HCT116 (cell line): ENCODE data around the gene MRPL37. TPM values are rescaled to one million over a fixed set of nuclear protein-coding genes. Genes with fewer than 3 reads are reported as not detected.

Experiments used
- ATAC-seq: fragments of 200-7000 bp; cut with Tn5 transposase; 2 replicates; pipeline ENCODE4 v1.9.1; 2020; ENCODE audit warnings: mild to moderate bottlenecking, moderate library complexity
- BruUV-seq: library from RNA; stranded (reverse); fragments of 400-500 nt; replicated peaks from 2 replicates; lab custom pipeline; 2021; lab: Mats Ljungman, UMichigan
- CTCF ChIA-PET: fragments of 300-600 bp; sonication (Branson Sonifier 250); formaldehyde crosslinking; loops from one replicate; lab custom pipeline; 2021; ENCODE audit warnings: antibody characterized with exemption; lab: Charles Lee
- POLR2A ChIA-PET: fragments of 300-600, 350-600 bp; sonication (Branson Sonifier 250); formaldehyde crosslinking; loops from one replicate; lab custom pipeline; 2021; ENCODE audit warnings: antibody characterized with exemption; lab: Charles Lee
- RAD21 ChIA-PET, 2 experiments: fragments of 300-600 bp; sonication (Branson Sonifier 250); formaldehyde crosslinking; loops; one replicate each; lab custom pipeline; 2023; ENCODE audit warnings: low total read pairs in 2 of 2; ENCODE audit not compliant: uncharacterized antibody in 2 of 2, unreplicated experiment in 2 of 2, low non-redundant PET in 1 of 2; lab: Charles Lee
- DNase-seq: peaks from one replicate; pipeline ENCODE4 v3.0.0-alpha.2; 2010; ENCODE audit warnings: low read depth, low spot score
- H2AFZ ChIP-seq: fragments of 200-600 bp; shearing (Covaris generic), sonication (generic); 2 replicates; pipeline ENCODE4 v1.6.1; 2017; ENCODE audit warnings: low read depth, mixed run types, mixed read lengths, antibody characterized with exemption, low read length; ENCODE audit not compliant: poor library complexity, severe bottlenecking
- H3K27ac ChIP-seq: 2 replicates; pipeline ENCODE4 v1.5.1; 2012; ENCODE audit warnings: low read depth, low read length
- H3K27me3 ChIP-seq: fragments of 200-600 bp; sonication (generic); 2 replicates; pipeline ENCODE4 v1.6.1; 2016; ENCODE audit warnings: mixed run types, low read length, mixed read lengths; ENCODE audit not compliant: insufficient read depth
- H3K36me3 ChIP-seq, 2 experiments: fragments of 200-500 bp in 1 of 2; fragments of 200-600 bp in 1 of 2; sonication (Bioruptor generic) in 1 of 2; sonication (generic) in 1 of 2; 2 replicates each; pipeline versions ENCODE4 v1.5.1 to v1.6.1; 2014 to 2016; ENCODE audit warnings: low read length in 2 of 2, inconsistent platforms in 1 of 2, mixed read lengths in 1 of 2, mixed run types in 1 of 2; ENCODE audit not compliant: insufficient read depth in 2 of 2, control insufficient read depth in 1 of 2
- H3K4me1 ChIP-seq, 2 experiments: fragments of 200-600 bp in 1 of 2; sonication (generic) in 1 of 2; 2 replicates each; pipeline versions ENCODE4 v1.5.1 to v1.6.1; 2012 to 2017; ENCODE audit warnings: low read length in 2 of 2, inconsistent platforms in 1 of 2, mild to moderate bottlenecking in 1 of 2, mixed read lengths in 1 of 2, mixed run types in 1 of 2, moderate library complexity in 1 of 2; ENCODE audit not compliant: insufficient read depth in 2 of 2, control insufficient read depth in 1 of 2
- H3K4me2 ChIP-seq: fragments of 200-600 bp; sonication (generic); 2 replicates; pipeline ENCODE4 v1.6.1; 2017; ENCODE audit warnings: mixed run types, low read length, mixed read lengths
- H3K4me3 ChIP-seq, 2 experiments: fragments of 200-600 bp in 1 of 2; sonication (generic) in 1 of 2; replicated peaks in 1 of 2; 2 replicates each; pipeline ENCODE4 v1.5.1; 2011 to 2016; ENCODE audit warnings: low read length in 2 of 2, control low read depth in 1 of 2, low read depth in 1 of 2, mild to moderate bottlenecking in 1 of 2, mixed read lengths in 1 of 2, mixed run types in 1 of 2
- H3K79me2 ChIP-seq: fragments of 200-600 bp; sonication (generic); 2 replicates; pipeline ENCODE4 v1.6.1; 2017; ENCODE audit warnings: mild to moderate bottlenecking, mixed run types, low read length, moderate library complexity, mixed read lengths; ENCODE audit not compliant: insufficient read depth
- H3K9ac ChIP-seq: fragments of 200-600 bp; sonication (generic); 2 replicates; pipeline ENCODE4 v1.6.1; 2016; ENCODE audit warnings: low read length, mixed read lengths
- H3K9me2 ChIP-seq: fragments of 200-600 bp; sonication (generic), shearing (Covaris generic); 2 replicates; pipeline ENCODE4 v1.6.1; 2017; ENCODE audit warnings: mixed run types, mild to moderate bottlenecking, moderate library complexity; ENCODE audit not compliant: insufficient read depth
- H3K9me3 ChIP-seq, 2 experiments: fragments of 200-500 bp in 1 of 2; fragments of 200-600 bp in 1 of 2; sonication (Bioruptor generic) in 1 of 2; sonication (generic) in 1 of 2; 2 replicates each; pipeline ENCODE4 v1.6.1; 2014 to 2017; ENCODE audit warnings: low read length in 2 of 2, mixed read lengths in 2 of 2, inconsistent platforms in 1 of 2, low read depth in 1 of 2, mild to moderate bottlenecking in 1 of 2, mixed run types in 1 of 2, moderate library complexity in 1 of 2; ENCODE audit not compliant: control insufficient read depth in 1 of 2, insufficient read depth in 1 of 2
- H4K20me1 ChIP-seq: fragments of 200-600 bp; sonication (generic), shearing (Covaris generic); 2 replicates; pipeline ENCODE4 v1.6.1; 2017; ENCODE audit warnings: mixed run types, mild to moderate bottlenecking, moderate library complexity; ENCODE audit not compliant: insufficient read depth
- CEBPB ChIP-seq: IDR thresholded peaks from 2 replicates; pipeline ENCODE4 v1.6.1; 2012; ENCODE audit warnings: low read depth
- FOSL1 ChIP-seq: IDR thresholded peaks from 2 replicates; pipeline ENCODE4 v1.6.1; 2012; ENCODE audit warnings: low read depth
- JUND ChIP-seq: IDR thresholded peaks from 2 replicates; pipeline ENCODE4 v1.6.1; 2012
- POLR2A ChIP-seq: IDR thresholded peaks from 2 replicates; pipeline ENCODE4 v1.7.0; 2011; ENCODE audit warnings: borderline replicate concordance; ENCODE audit not compliant: insufficient read depth, insufficient read length; ENCODE audit errors: extremely low read depth
- POLR2AphosphoS5 ChIP-seq: IDR thresholded peaks from 2 replicates; pipeline ENCODE4 v1.6.1; 2011; ENCODE audit warnings: mild to moderate bottlenecking, low read depth, low read length, moderate library complexity
- RAD21 ChIP-seq: IDR thresholded peaks from 2 replicates; pipeline ENCODE4 v1.6.1; 2012; ENCODE audit warnings: low read depth, mild to moderate bottlenecking
- REST ChIP-seq: IDR thresholded peaks from 2 replicates; pipeline ENCODE4 v1.6.1; 2012; ENCODE audit warnings: low read depth
- SIN3A ChIP-seq: IDR thresholded peaks from 2 replicates; pipeline ENCODE4 v1.6.1; 2012; ENCODE audit warnings: low read depth
- SP1 ChIP-seq: IDR thresholded peaks from 2 replicates; pipeline ENCODE4 v1.6.1; 2012; ENCODE audit warnings: low read depth
- SRF ChIP-seq: IDR thresholded peaks from 2 replicates; pipeline ENCODE4 v1.6.1; 2012; ENCODE audit warnings: low read depth
- intact Hi-C: fragments of 100-400 bp; cut with micrococcal nuclease; formaldehyde crosslinking; loops from 2 replicates; pipeline ENCODE4 v1.10.0; 2022
- total RNA-seq: library from RNA; stranded (reverse); gene quantifications from one replicate; pipeline ENCODE4 v1.2.1, GENCODE V29; 2021; ENCODE audit not compliant: unreplicated experiment

Gene MRPL37
- total RNA-seq, 1 experiment from 2014 or later = 132 TPM

- TF ChIP-seq POLR2AphosphoS5 = no peak
- TF ChIP-seq REST = no peak
- no peak for TF ChIP-seq SRF
- TF ChIP-seq SIN3A = no peak
These were observed 52.5 kb downstream of the MRPL37 start (continued) for GRCh38 chr1:54252371-54252936.

GRCh38 chr1:54253480-54253879 is 53.5 kb downstream of the MRPL37 start:
- intact Hi-C loops = no loop called here
- TF ChIP-seq POLR2A (no peak), FOSL1 (peak; percentile 77), CEBPB (no peak), RAD21 (peak; percentile 44), JUND (peak; percentile 70), SP1 (peak; percentile 57)
- H2AFZ ChIP-seq = no peak overlapping the region
- no peaks in the 10 kb centered on the region for H3K9me3 ChIP-seq
- H3K27me3 ChIP-seq = no peaks in the 10 kb centered on the region
- H4K20me1 ChIP-seq = no peaks in the 10 kb centered on the region
- BruUV-seq = no TSS peak
- 0 out of 4 replicates have a peak overlapping the region, but pooled peaks of 1 of the 2 experiments have one; percentile 12 for H3K4me3 ChIP-seq
- H3K27ac ChIP-seq = peak overlapping the region; percentile 15; the same call in 1 of the 2 replicates
- H3K9me2 ChIP-seq = no peaks in the 10 kb centered on the region
- peaks cover 30 to 50% of the 10 kb centered on the region in 2 experiments for H3K4me1 ChIP-seq
- no peaks in the 10 kb centered on the region for H3K79me2 ChIP-seq
- CTCF ChIA-PET = interaction anchor here (0.6 kb wide), 1 partner anchor 246 kb away, joined by 3 read pairs; no protein-coding TSS in a partner anchor
- no peaks in the 10 kb centered on the region for H3K36me3 ChIP-seq
- RAD21 ChIA-PET = no interaction called here
- POLR2A ChIA-PET = no interaction called here
- ATAC-seq (peak; percentile 85), DNase-seq (peak; percentile 56)
- H3K9ac ChIP-seq = peak overlapping the region; percentile 39
- peak overlapping the region; percentile 70 for H3K4me2 ChIP-seq
